ENCODE measurements around the gene ESR2.

DNA sequence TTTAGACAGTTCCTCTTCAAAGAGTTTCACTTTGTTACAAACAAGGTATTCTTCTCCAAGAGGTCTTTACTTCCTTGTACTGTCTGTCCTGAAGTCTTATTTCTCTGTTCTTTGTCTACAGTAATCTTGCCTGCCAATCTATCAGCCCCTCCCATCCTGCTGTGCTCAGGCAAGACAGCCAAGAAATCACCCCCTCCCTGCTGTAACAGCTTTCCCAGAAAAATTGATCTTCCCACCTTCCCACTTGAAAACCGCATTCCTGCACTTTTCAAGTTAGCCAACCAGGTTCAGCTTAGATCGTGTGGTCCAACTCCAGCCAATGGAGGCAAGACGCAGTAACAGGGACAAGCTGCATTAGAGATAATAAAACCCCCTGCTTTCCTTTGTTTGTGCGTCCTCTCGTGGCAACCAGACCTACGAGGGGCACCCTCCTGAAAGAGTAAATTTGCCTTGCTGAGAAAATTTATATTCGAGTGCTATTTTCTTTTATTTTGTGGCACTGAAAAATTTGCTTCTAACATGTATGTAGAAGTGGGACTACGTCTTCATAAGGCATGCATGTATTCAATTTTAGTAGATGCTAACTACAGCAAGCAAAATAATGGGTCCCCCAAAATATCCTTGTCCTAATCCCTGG lies 46.5 kb upstream of the ESR2 start:
- TF ChIP-seq CTCF (IDR thresholded peaks at IDR 0.05) (no peak), POLR2A (IDR thresholded peaks at IDR 0.05) (no peak), EP300 (IDR thresholded peaks at IDR 0.05) (no peak)
